Keratinocyte (primary cell): Measurements from ENCODE around the gene BAHCC1.

Experiments
- EZH2 ChIP-seq: IDR thresholded peaks from one replicate; pipeline ENCODE4 v1.6.1; 2012; ENCODE audit warnings: inconsistent platforms, mild to moderate bottlenecking, low read length, moderate library complexity
- TF ChIP-seq, protein P1 (sequence below), 3 experiments: IDR thresholded peaks in 1 of 3; conservative IDR thresholded peaks in 1 of 3; optimal IDR thresholded peaks in 1 of 3; 2 replicates in 2 of 3; 3 replicates in 1 of 3; pipeline versions ENCODE3 to v1.5.1; 2011; ENCODE audit warnings: low read length in 3 of 3, mild to moderate bottlenecking in 3 of 3, moderate library complexity in 2 of 3, control low read depth in 1 of 3, inconsistent platforms in 1 of 3; ENCODE audit not compliant: insufficient read depth in 2 of 3; ENCODE audit errors: extremely low read depth in 1 of 3

DNA sequence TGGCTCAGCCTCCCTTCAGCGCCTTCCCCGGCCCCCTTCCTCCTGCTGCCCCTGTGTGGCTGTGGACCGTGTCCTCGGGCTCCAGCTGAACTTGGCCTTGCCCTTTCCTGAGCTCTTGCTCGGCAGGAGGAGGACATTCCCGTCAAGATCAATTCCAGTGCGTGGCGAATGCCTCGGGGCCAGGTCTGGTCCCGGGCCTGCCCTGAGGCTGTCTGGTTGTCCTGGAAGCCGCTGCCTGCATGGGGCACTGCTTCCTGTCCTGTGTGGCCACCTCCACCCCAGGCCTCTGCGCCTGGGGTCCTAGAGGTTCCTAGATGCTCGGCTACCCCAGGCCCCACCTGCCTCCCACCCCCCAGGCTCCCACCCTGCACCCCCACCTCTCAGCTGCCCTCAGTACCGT lies 12.8 kb downstream of the BAHCC1 start:
- no peak for TF ChIP-seq EZH2
- TF ChIP-seq, protein P1, sequence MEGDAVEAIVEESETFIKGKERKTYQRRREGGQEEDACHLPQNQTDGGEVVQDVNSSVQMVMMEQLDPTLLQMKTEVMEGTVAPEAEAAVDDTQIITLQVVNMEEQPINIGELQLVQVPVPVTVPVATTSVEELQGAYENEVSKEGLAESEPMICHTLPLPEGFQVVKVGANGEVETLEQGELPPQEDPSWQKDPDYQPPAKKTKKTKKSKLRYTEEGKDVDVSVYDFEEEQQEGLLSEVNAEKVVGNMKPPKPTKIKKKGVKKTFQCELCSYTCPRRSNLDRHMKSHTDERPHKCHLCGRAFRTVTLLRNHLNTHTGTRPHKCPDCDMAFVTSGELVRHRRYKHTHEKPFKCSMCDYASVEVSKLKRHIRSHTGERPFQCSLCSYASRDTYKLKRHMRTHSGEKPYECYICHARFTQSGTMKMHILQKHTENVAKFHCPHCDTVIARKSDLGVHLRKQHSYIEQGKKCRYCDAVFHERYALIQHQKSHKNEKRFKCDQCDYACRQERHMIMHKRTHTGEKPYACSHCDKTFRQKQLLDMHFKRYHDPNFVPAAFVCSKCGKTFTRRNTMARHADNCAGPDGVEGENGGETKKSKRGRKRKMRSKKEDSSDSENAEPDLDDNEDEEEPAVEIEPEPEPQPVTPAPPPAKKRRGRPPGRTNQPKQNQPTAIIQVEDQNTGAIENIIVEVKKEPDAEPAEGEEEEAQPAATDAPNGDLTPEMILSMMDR (optimal IDR thresholded peaks at IDR 0.05 in 1 of 3, IDR thresholded peaks at IDR 0.05 in 1 of 3, conservative IDR thresholded peaks at IDR 0.05 in 1 of 3; ENCODE audit: extremely low read depth in 1 of 3, insufficient read depth in 2 of 3, low read length in 3 of 3) = no peak
